Endothelial cell of umbilical vein (primary cell): ENCODE measurements around the gene THOP1. TPM values are rescaled to one million over a fixed set of nuclear protein-coding genes. Genes with fewer than 3 reads are reported as not detected.

Experiments used
- BruUV-seq: library from RNA; stranded (reverse); fragments of 400-500 nt; replicated peaks from 2 replicates; lab custom pipeline; 2021; lab: Mats Ljungman, UMichigan
- CTCF ChIA-PET: fragments of 300-600, 350-600 bp; sonication (Branson Sonifier 250); formaldehyde crosslinking; loops from one replicate; lab custom pipeline; 2021; ENCODE audit warnings: antibody characterized with exemption, inconsistent platforms; lab: Charles Lee
- POLR2A ChIA-PET: fragments of 300-600, 350-600 bp; sonication (Branson Sonifier 250); formaldehyde crosslinking; loops from one replicate; lab custom pipeline; 2021; ENCODE audit warnings: antibody characterized with exemption, inconsistent platforms; lab: Charles Lee
- DNase-seq: peaks from one replicate; pipeline ENCODE4 v3.0.0-alpha.2; 2011; ENCODE audit warnings: low read depth, low spot score
- FAIRE-seq: peaks from 2 replicates; lab custom pipeline; 2011; peaks lifted over from hg19 to GRCh38; lab: Jason Lieb, UNC
- H2AFZ ChIP-seq: 2 replicates; pipeline ENCODE4 v1.6.0; 2012; ENCODE audit warnings: low read depth, low read length, control low read depth, inconsistent platforms
- H3K27ac ChIP-seq: 2 replicates; pipeline ENCODE4 v1.5.1; 2011; ENCODE audit warnings: low read depth, mild to moderate bottlenecking, control low read depth, low read length, moderate library complexity; ENCODE audit not compliant: insufficient read depth
- H3K27me3 ChIP-seq, 2 experiments: 2 replicates each; pipeline versions ENCODE4 v1.6.0 to v1.6.1; 2011; ENCODE audit warnings: low read length in 2 of 2, mixed read lengths in 1 of 2; ENCODE audit not compliant: control insufficient read depth in 2 of 2, insufficient read depth in 2 of 2
- H3K36me3 ChIP-seq, 2 experiments: 2 replicates in 1 of 2; 3 replicates in 1 of 2; pipeline ENCODE4 v1.5.1; 2011; ENCODE audit warnings: low read length in 2 of 2, mild to moderate bottlenecking in 1 of 2, moderate library complexity in 1 of 2; ENCODE audit not compliant: control insufficient read depth in 2 of 2, insufficient read depth in 2 of 2; ENCODE audit errors: extremely low read depth in 1 of 2
- H3K4me1 ChIP-seq: 3 replicates; pipeline ENCODE4 v1.5.1; 2011; ENCODE audit warnings: mild to moderate bottlenecking, low read length; ENCODE audit not compliant: control insufficient read depth, insufficient read depth; ENCODE audit errors: extremely low read depth
- H3K4me2 ChIP-seq: 2 replicates; pipeline ENCODE4 v1.6.1; 2011; ENCODE audit warnings: low read length, control low read depth, mixed read lengths; ENCODE audit not compliant: insufficient read depth
- H3K4me3 ChIP-seq, 3 experiments: fragments of 200-600 bp in 1 of 3; sonication (generic), shearing (Covaris generic) in 1 of 3; replicated peaks in 1 of 3; 2 replicates each; pipeline ENCODE4 v1.5.1; 2011 to 2016; ENCODE audit warnings: control low read depth in 3 of 3, low read length in 3 of 3, mild to moderate bottlenecking in 2 of 3, inconsistent platforms in 1 of 3, low read depth in 1 of 3, moderate library complexity in 1 of 3; ENCODE audit not compliant: insufficient read depth in 1 of 3
- H3K79me2 ChIP-seq: 2 replicates; pipeline ENCODE4 v1.6.0; 2012; ENCODE audit warnings: low read length, inconsistent platforms; ENCODE audit not compliant: control insufficient read depth, insufficient read depth
- H3K9ac ChIP-seq: replicated peaks from 2 replicates; pipeline ENCODE3; 2011; ENCODE audit warnings: low read length, control low read depth; ENCODE audit not compliant: insufficient read depth; ENCODE audit errors: extremely low read depth
- H3K9me1 ChIP-seq: replicated peaks from 3 replicates; pipeline ENCODE4 v1.6.0; 2011; ENCODE audit warnings: mild to moderate bottlenecking, low read length; ENCODE audit not compliant: control insufficient read depth, insufficient read depth; ENCODE audit errors: extremely low read depth
- H3K9me3 ChIP-seq: replicated peaks from 2 replicates; pipeline ENCODE4 v1.5.1; 2012; ENCODE audit warnings: low read length, inconsistent platforms; ENCODE audit not compliant: control insufficient read depth, insufficient read depth
- H4K20me1 ChIP-seq: replicated peaks from 2 replicates; pipeline ENCODE3; 2011; ENCODE audit warnings: mild to moderate bottlenecking, low read length; ENCODE audit not compliant: control insufficient read depth, insufficient read depth; ENCODE audit errors: extremely low read depth
- CTCF ChIP-seq, 2 donors: IDR thresholded peaks; 1 replicate in 1 of 2; 2 replicates in 1 of 2; pipeline ENCODE4 v1.5.1; 2011; ENCODE audit warnings: low read length in 2 of 2, mild to moderate bottlenecking in 2 of 2, moderate library complexity in 2 of 2, control low read depth in 1 of 2, inconsistent platforms in 1 of 2, low read depth in 1 of 2; ENCODE audit not compliant: insufficient read depth in 1 of 2; ENCODE audit errors: extremely low read depth in 1 of 2
- EZH2 ChIP-seq: IDR thresholded peaks from 2 replicates; pipeline ENCODE4 v1.6.1; 2012; ENCODE audit warnings: borderline replicate concordance, low read depth, mild to moderate bottlenecking, moderate library complexity, low read length, inconsistent platforms; ENCODE audit not compliant: severe bottlenecking
- FOS ChIP-seq: IDR thresholded peaks from 2 replicates; pipeline ENCODE4 v1.6.1; 2011; ENCODE audit warnings: mild to moderate bottlenecking, low read length, moderate library complexity, borderline replicate concordance; ENCODE audit not compliant: insufficient read depth
- GATA2 ChIP-seq: IDR thresholded peaks from 2 replicates; pipeline ENCODE4 v1.7.0; 2011; ENCODE audit warnings: low read depth, mild to moderate bottlenecking, moderate library complexity, mixed read lengths, low read length; ENCODE audit not compliant: insufficient read length, insufficient read depth
- JUN ChIP-seq: IDR thresholded peaks from 2 replicates; pipeline ENCODE4 v1.6.1; 2011; ENCODE audit warnings: borderline replicate concordance, low read depth; ENCODE audit not compliant: insufficient read length, insufficient read depth
- MAX ChIP-seq: IDR thresholded peaks from 2 replicates; pipeline ENCODE4 v1.6.1; 2011; ENCODE audit not compliant: insufficient read depth, insufficient read length
- MYC ChIP-seq: IDR thresholded peaks from one replicate; pipeline ENCODE4 v1.6.1; 2011; ENCODE audit warnings: mild to moderate bottlenecking, low read depth, low read length
- POLR2A ChIP-seq: IDR thresholded peaks from 2 replicates; pipeline ENCODE4 v1.6.1; 2012; ENCODE audit warnings: low read depth, mild to moderate bottlenecking, control low read depth, low read length
- POLR2AphosphoS5 ChIP-seq: IDR thresholded peaks from 2 replicates; pipeline ENCODE4 v1.6.1; 2012; ENCODE audit warnings: low read depth, mild to moderate bottlenecking, control low read depth, low read length, moderate library complexity; ENCODE audit not compliant: insufficient read depth
- dilution Hi-C: fragments of 300-500 bp; cut with MboI; formaldehyde crosslinking; loops from one replicate; pipeline ENCODE4 v1.15.0; 2019; ENCODE audit warnings: low sequenced_read_pairs; ENCODE audit not compliant: extremely low pct_ligation_motif_present
- intact Hi-C: fragments of 100-400 bp; cut with micrococcal nuclease; formaldehyde crosslinking; loops from one replicate; pipeline ENCODE4 v1.10.0; 2022
- polyA plus RNA-seq, 4 experiments: library from polyadenylated mRNA; depleted of rRNA in 3 of 4; stranded (reverse) in 3 of 4; unstranded in 1 of 4; fragments of >200 nt; gene quantifications; 2 replicates each; pipeline versions ENCODE4 v1.2.1 to v1.2.3, GENCODE V29; 2011 to 2012; ENCODE audit warnings: missing spikeins in 1 of 4
- total RNA-seq: library from RNA; stranded (reverse); gene quantifications from 2 replicates; pipeline ENCODE4 v1.2.3, GENCODE V29; 2021

Gene THOP1
- total and polyA plus RNA-seq, 2 donors (not counting 3 experiments of a cell fraction or from before 2014, with no cell fraction given) = 88.0 to 115 TPM

- ChIA-PET CTCF (interaction anchor here (1.1 to 1.2 kb wide), 3 partner anchors 21 to 34 kb away, joined by 3 to 5 read pairs (median 4); partner anchors contain the start of genes THOP1 and ZNF555), POLR2A (interaction anchor here (1.1 kb wide), 1 partner anchor 21 kb away, joined by 3 read pairs; no protein-coding TSS in a partner anchor)
- Histone ChIP-seq H3K4me2 (peak within 1 kb of the TSS; percentile 89), H4K20me1 (no peaks in the 10 kb centered on the region), H3K79me2 (no peaks in the 10 kb centered on the region), H3K9me1 (no peaks in the 10 kb centered on the region), H3K9me3 (no peaks in the 10 kb centered on the region), H3K4me3 (peak within 1 kb of the TSS; percentile 54 to 86 (median 61)), H3K4me1 (peaks cover 3% of the 10 kb centered on the region), H3K27me3 (no peaks in the 10 kb centered on the region), H2AFZ (peak within 1 kb of the TSS; percentile 75), H3K27ac (no peak within 1 kb of the TSS), H3K9ac (peak within 1 kb of the TSS; percentile 36), H3K36me3 (peaks cover 0 to 3% of the 10 kb centered on the region in 2 experiments)
- TF ChIP-seq MYC (no peak), POLR2A (no peak), JUN (no peak), CTCF (IDR thresholded peaks at IDR 0.05; ENCODE audit: extremely low read depth in 1 of 2, insufficient read depth in 1 of 2, low read depth in 1 of 2, low read length in 2 of 2) (peak; percentile 96 to 98), EZH2 (no peak), MAX (peak; percentile 41), FOS (no peak), GATA2 (no peak), POLR2AphosphoS5 (peak; percentile 71)
- no TSS peak for BruUV-seq
- dilution Hi-C loops = no loop called here
- intact Hi-C loops = loop anchor here (2.0 kb wide), 1 partner anchor 37 kb away; the partner anchor contains the start of gene SGTA
- peak; percentile 95 for DNase-seq
- FAIRE-seq = peak; percentile 83
Observed at GRCh38 chr19:2819540-2820111, 34.3 kb downstream of the THOP1 start, which contains the start of gene ZNF554. Gene ZNF554, plus strand, starts transcription at chr19:2819868. Its CDS starts 204 bp downstream, at chr19:2820072.
